Fibroblast of the conjunctiva (primary cell): ENCODE results near the gene QPRT.
"Not testable (repeated sequence)": the region's sequence is repeated elsewhere in the genome, so short reads cannot be mapped to it uniquely, and the experiment has no call there.

ENCODE experiments used
- DNase-seq: peaks from one replicate; pipeline ENCODE4 v3.0.0-alpha.2; 2010; ENCODE audit warnings: low read depth

The QPRT gene

DNA sequence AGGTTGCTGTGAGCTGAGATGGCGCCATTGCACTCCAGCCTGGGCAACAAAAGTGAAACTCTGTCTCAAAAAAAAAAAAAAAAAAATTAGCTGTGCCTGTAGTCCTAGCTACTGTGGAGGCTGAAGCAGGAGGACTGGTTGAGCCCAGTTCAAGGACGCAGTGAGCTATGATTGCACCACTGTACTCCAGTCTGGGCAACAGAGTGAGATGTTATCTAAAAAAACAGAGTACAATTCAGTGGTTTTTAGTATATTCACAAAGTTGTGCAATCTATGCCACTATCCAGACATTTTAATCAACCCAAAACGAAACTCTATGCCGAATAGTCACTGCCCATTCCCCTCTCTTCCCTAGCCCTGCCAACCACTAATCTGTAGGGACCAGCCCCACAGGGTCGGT, 41.7 kb downstream of the QPRT start:
- DNase-seq: no peak

DNA sequence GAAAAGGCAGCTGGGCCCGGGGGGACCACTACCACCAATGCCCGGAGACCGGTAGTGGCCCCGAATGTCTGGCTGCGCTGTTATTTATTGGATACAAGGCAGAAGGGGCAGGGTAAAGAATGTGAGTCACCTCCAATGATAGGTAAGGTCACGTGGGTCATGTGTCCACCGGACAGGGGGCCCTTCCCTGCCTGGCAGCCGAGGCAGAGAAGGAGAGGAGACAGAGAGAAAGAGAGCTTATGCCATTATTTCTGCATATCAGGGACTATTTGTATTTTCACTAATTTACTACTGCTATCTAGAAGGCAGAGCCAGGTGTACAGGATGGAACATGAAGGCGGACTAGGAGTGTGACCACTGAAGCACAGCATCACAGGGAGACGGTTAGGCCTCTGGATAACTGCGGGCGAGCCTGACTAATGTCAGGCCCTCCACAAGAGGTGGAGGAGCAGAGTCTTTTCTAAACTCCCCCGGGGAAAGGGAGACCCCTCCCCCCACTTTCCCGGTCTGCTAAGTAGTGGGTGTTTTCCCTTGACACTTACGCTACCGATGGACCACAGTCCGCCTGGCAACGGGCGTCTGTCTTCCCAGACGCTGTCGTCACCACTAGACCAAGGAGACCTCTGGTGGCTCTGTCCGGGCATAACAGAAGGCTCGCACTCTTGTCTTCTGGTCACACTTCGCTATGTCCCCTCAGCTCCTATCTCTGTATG, 42.3 kb downstream of the QPRT start:
- DNase-seq: peak; percentile 24

DNA sequence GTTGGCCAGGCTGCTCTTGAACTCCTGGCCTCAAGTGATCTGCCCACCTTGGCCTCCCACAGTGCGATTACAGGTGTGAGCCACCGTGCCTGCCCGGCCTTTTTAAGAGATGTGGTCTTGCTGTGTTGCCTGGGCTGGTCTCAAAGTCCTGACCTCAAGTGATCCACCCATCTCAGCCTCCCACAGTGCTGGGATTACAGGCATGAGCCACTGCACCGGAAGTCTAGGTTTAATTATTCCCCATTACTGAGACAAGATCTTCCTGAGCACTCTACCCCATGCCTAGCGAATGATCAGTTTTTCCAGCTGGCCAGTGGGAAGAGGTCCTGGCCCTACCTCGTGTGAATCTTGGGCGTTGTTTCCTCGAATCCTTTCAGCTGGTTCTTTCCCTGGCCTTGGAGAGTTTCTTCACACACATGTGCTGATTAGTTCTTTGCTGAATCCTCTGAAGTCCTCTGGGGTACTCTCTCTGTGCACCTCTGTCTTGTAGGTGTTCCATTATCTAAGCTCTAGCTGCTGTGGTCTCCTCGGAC, 47.9 kb downstream of the QPRT start:
- no peak for DNase-seq

DNA sequence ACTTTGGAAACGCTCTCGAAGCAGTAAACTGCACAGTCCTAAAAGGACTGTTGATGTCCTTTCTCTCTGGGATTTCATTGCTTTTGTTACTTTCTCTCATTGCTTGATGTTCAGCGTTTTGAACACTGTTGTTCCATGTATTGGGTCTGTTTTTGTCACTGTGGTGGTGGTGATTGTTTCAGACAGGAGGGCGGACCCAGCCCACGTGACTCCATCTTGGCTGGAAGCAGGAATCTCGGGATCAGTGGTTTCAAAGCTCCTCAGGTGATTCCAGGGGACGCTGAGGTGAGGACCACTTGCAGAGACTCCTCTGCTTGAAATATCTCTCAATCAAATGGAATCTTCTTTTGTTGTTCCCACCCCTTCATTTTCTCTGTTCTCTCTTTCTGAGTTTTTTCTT, 48.5 kb downstream of the QPRT start:
- no peak for DNase-seq

DNA sequence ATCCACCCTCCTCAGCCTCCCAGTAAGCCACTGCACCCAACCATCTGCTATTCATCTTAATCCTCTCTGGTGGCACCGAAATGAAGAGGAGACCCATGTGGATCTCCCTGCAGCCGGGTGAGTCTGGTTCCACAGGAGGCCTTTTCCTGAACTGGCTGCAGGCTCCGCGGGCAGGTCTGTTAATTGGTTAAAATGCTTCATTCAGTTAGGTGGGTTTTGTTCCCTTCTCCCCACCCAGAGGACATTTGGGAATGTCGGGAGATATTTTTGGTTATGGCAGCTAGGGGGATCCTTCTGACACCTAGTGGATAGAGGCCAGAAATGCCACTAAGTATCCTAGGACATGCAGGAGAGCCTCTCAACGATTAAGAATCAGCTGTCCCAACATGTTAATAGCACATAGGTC, 50.1 kb downstream of the QPRT start:
- peak; percentile 29 for DNase-seq

DNA sequence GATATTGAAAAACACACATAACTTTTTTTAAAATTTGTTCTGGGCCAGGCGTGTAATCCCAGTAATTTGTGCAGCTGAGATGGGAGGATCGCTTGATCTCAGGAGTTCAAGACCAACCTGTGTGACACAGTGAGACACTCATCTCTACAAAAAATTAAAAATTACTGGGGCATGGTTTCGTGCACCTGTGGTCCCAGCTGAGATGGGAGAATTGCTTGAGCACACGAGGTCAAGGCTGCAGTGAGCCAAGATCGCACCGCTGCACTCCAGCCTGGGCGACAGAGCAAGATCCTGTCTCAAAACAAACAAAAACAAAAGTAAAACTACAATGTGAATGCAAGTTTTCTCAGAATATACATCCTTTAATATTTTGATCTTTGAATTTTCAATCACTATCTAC, 51.7 kb downstream of the QPRT start:
- DNase-seq: no peak

DNA sequence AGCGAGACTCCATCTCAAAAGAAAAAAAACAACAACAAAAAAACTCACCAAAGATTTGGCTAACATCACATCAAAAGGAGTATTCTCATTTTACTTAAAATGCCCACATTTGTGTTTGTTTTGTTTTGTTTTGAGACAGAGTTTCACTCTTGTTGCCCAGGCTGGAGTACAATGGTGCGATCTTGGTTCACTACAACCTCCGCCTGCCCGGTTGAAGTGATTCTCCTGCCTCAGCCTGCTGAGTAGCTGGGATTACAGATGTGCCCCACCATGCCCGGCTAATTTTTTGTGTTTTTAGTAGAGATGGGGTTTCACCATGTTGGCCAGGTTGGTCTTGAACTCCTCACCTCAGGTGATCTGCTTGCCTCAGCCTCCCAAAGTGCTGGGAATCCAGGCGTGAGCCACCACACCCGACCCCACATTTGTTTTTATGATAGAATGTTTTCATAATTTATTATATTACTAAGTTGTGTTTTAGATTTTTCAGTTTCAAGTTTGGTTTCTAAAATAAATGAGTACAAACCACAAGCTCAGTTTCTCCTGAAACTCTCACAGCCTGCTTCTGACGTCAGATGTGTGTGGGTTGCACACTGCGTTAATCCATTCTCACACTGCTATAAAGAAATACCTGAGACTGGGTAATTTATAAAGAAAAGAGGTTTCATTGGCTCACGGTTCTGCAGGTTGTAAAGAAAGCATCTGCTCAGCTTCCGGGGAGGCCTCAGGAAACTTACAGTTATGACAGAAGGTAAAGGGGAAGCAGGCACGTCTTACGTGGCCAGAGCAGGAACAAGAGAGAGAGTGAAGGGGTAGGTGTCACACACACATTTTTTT, 53.0 kb downstream of the QPRT start:
- DNase-seq: not testable (repeated sequence)

DNA sequence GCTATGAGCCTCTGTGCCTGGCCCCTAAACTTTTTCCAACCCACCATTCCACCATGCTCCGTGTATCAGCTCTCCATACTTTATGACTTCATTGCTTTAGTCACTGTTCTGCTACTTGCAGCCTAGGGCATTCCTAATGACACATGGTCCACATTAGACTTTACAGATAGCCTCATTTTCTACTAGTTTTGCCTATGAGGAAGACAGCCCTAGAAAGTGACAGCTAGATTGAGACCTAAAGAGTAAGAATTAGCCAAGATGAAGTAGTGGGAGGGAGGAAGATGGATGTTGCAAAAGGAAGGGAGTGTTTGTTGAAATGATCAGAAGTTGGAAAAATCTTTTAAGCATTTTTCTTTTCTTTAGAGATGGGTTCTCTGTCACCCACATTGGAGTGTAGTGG, 55.8 kb downstream of the QPRT start:
- no peak for DNase-seq

DNA sequence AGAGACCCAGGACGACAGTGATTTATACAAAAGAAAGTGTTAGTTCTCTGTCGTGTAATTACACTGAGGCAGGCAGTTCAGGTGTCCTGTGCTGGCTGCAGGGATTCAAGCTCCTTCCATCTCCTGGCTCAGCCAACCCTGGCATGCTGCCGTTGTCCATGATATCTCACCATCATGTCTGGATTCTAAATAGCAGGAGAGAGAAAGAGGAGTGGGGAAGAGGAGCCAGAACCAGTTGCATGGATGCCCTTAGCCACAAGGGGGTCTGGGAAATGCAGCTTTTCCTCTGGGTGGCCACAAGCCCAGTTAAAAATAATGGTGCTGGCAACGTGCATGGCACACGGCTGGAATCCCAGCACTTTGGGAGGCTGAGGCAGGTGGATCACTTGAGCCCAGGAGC, 57.1 kb downstream of the QPRT start:
- DNase-seq: no peak

DNA sequence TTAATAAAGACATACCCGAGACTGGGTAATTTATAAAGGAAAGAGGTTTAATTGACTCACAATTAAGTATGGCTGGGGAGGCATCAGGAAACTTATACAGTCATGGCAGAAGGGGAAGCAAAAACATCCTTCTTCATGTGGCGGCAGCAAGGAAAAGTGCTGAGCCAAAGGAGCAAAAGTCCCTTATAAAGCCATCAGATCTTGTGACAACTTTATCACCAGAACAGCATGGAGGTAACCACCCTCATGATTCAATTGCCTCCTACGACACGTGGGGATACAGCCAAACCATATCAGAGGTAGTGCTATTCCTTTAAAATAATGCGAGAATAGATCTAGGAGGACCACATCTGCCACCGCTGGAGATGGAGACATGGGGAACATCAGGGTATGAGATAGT, 57.8 kb downstream of the QPRT start:
- DNase-seq: no peak

DNA sequence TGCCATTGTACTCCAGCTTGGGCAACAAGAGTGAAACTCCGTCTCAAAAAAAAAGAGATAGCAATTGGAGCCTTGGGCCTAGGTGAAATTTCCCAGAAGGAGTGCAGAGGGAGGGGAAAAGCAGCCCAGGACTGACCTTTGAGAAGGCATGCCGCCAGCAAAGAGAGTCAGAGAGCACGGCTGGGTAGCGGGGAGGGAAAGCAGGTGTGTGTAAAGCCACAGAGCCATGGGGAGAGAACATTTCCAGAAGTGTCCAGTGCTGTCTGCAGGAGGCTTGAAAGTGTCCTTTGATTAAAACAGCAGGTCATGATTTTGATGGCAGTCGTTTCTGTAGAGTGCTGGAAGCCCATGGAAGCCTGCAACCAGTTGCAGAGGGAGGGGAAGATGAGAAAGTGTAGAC, 58.7 kb downstream of the QPRT start:
- no peak for DNase-seq

DNA sequence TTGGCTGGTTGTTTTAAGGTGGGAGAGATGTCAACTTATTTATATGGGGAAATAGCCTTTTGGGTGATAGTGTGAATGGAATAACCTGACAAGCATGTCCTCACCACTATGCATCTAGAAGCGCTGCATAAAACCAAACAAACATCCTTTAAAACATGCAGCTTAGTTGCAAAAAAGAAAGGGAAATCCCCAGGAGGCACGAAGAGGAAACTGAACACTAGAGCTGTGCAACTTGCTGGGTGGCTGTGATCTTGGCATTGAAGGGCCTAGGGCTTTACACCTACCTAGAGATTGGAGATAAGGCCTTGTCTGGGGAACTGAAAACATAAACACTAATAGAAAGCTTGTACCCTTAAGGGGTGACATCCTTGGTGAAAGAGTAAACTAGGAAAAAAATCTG, 59.5 kb downstream of the QPRT start:
- DNase-seq: no peak

DNA sequence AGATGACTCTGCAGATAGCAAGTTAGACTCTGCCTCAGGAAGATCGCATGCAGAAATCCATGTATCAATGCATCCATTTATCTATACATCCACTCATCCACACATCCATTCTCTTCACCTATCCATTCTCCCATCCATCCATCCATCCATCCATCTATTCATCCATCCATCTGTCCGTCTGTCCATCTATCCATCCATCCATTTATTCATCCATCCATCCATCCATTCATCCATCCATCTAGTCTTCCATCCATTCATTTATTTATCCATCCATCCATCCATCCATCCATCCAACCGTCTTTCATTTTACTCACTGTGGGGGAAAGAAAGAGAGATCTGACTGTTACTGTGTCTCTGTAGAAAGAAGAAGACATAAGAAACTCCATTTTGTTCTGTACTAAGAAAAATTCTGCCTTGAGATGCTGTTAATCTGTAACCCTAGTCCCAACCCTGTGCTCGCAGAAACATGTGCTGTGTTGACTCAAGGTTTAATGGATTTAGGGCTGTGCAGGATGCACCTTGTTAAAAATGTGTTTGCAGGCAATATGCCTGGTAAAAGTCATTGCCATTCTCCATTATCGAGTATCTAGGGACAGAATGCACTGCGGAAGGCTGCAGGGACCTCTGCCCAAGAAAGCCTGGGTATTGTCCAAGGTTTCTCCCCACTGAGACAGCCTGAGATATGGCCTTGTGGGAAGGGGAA, 61.1 kb downstream of the QPRT start:
- not testable (repeated sequence) for DNase-seq

DNA sequence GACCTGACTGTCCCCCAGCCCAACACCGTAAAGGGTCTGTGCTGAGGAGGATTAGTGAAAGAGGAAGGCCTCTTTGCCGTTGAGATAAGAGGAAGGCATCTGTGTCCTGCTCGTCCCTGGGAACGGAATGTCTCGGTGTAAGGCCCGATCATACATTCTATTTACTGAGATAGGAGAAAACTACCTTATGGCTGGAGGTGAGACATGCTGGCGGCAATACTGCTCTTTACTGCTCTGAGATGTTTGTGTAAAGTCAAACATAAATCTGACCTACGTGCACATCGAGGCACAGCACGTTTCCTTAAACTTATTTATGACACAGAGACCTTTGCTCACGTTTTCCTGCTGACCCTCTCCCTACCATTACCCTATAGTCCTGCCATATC, 61.6 kb downstream of the QPRT start:
- DNase-seq: not testable (repeated sequence)

DNA sequence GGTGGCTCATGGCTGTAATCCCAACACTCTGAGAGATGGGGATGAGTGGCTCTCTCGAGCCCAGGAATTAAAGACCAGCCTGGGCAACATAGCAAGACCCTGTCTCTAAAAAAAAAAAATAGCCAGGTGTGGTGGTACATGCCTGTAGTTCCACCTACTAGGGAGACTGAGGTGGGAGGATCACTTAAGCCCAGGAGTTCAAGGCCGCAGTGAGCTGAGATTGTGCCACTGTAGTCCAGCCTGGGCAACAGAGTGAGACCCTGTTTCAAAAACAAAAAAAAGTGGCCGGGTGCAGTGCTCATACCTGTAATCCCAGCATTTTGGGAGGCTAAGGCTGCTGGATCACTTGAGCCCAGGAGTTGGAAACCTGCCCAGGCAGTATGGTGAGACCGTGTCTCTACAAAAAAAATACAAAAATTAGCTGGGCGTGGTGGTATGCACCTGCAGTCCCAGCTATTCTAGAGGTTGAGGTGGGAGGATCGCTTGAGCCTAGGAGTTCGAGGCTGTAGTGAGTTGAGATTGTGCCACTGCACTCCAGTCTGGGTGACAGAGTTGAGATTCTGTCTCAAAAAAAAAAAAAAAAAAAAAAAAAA, 63.8 kb downstream of the QPRT start:
- no peak for DNase-seq

DNA sequence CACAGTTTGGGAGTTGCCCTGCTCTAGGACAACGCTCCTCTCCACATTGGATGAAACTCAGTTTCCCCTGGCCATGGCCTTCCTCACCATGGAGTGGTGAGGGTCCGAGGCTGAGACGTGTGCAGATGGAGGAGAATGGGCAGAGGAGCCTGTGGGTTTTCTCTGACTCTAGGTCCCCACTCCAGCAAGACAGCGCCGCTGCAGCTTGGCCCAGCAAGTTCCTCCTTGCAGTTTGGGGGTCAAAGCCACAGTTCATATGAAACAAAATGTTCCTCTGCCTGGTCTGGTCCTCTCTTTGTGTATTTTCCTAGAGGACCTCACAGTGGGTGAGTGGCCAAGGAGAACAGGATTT, 64.5 kb downstream of the QPRT start:
- no peak for DNase-seq

DNA sequence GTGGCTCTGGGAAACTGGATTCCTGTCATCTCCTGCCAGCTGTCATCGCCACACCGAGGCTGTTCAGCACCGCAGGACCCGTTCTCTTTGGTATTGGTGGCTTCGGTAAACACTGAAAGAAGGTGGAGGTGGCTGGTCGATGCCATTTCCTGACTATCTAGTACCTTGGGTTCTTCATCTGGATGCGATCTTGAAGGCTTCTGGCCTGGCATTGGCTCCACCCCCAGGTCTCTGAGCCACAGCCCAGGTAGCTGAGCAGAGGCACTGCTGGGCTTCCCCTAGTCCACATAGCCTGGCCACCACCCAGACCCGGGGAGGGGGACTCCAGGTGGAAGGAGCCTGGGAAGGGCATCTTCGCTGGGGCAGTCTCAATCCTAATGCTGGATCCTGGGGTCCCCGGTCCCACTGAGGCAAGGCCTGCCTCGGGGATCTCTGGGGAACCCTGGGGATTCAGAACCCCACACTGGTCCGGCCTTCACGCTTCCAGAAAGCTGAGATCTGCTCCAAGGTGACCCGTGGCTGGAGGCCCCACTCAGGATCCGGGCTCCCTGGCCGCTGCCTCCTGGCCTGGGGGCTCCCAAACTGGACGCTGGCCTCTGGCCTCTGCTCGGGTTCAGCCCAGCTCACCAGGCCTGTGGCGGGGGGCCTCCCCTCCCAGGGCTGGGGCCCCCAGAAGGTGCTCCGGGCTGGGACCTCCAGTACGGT, 65.0 kb downstream of the QPRT start:
- no peak for DNase-seq

DNA sequence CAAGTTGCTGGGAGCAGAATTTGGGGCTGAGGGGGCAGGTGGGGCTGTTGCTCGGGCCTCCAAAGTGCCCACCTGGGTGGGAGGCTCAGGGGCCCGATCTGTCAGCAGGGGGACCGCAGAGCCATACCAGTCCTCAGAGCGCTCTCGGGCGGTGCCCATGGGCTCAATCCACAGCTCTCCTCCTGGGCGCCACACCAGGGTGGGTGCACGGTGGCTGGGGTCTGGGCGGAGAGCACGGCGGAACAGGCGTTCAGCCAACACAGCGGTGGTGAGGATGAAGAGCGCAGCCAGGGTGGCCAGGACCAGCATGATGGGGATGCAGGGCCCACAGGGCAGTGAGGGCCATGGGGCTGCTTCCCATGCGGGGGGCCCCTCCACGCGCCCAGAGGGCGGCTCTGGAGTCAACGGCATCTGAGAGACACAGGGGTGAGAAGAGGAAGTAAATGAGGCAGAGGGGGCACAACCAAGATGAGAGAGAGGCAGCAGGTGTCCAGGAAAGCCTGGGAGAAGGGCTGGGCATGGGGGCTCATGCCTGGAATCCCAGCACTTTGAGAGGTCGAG, 65.6 kb downstream of the QPRT start:
- no peak for DNase-seq

DNA sequence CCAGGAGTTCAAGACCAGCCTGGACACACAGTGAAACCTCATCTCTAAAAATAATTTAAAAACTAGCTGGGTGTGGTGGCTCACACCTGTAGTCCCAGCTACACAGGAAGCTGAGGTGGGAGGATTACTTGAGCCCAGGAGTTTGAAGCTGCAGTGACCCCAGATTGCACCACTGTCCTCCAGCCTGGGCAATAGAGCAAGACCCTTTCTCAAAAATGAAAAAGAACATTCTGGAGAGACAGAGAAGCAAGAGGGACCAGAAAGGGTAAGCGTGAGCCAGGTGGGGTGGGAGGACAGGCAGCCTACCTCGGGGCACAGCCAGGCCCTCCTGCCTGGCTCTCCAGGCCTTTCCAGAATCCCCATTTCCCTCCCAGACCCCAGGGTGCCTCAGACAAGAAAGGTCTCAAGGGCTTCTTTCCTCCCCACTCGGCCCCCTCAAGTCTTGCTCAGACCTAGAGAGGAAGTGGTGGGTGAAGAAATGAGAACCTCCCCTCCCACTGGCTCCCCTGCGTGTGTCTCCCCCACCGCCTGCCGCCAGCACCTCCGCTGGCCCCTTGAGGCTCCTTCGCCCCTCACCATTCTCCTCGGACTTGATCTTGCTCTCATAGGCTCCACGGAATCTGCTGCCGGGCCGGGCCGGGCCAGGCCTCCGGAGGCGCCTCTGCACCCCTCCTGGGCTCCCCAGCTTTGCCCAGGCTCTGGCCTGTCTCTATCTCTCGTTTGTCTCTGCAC, 66.3 kb downstream of the QPRT start:
- DNase-seq: no peak

DNA sequence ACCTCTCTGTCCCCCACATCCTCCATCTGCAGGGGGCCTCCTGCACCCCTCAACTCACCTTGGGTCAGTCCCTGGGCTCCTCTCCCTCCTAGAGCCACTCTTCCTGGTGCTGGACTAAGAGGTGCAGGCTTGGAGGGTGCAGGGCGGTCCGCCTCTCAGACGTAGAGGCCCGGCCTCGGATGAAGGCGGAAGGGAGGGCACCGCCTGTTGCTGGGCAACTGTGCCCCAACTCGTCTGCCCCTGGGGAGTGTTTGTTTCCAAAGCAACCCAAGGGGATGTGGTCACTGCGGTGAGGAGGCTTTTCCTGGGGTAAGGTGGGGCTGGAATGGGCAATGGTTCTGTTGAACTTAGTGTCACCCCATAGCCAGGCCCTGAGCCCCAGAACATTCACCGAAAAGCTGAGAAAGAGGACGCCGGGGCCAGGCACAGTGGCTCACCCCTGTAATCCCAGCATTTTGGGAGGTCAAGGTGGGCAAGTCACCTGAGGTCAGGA, 66.9 kb downstream of the QPRT start, which contains the start of gene C16orf54:
C16orf54 (minus strand) TSS at position 138 of the 493 bp plus-strand sequence. CDS start 1,039 bp downstream, outside the sequence.
- DNase-seq: no peak
